HG03442 (cell line): ENCODE data around the gene POR.

Experiments
- ATAC-seq: cut with Tn5 transposase; IDR thresholded peaks from one replicate; pipeline ENCODE4 v1.9.1; 2021; ENCODE audit warnings: mild to moderate bottlenecking, moderate library complexity; ENCODE audit not compliant: unreplicated experiment

Gene POR

DNA sequence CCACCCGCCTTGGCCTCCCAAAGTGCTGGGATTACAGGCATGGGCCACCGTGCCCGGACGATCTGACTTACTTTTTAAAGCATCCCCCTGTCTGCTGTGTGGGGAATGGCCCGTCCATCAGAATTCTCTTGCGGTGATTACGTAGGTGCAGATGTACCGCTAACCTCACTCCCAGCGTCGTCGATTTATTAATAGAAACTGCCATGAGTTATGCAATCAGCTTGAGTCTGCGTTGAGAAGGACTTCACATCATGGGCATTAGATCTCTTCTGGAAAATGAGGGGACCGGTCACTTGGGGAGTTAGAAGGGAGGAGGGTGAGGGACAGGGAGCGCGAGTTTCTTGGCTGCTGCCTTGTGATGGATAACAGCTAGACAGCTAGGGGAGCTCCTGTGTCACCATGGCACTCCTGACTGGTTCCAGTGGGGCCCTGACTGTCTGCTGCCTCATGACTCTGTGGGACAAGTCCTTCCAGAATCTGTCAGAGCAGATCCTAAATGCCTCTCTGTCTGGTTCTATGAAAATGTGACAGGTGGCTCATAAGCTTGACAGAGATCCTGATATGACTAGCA lies 35.2 kb downstream of the POR start:
- ATAC-seq = no peak

DNA sequence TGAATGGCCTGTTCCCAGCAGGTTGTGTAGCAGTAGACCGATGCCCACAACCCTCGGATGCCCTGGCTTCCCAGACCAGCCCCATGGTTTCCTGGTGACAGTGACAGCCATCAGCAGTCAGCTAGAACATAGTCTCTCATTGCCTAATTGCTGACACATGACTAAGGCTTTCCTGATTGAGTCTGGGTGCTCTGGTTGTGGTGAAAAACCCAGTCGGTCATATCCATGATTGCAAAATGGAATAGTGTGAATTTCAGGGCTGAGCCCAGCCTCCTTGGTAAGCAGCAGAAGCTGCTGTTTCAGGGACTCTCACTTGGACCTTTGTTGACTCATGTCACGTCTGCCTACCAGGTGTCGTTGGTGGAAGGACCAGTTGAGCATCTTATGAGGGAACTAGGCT lies 36.6 kb downstream of the POR start:
- ATAC-seq = no peak

DNA sequence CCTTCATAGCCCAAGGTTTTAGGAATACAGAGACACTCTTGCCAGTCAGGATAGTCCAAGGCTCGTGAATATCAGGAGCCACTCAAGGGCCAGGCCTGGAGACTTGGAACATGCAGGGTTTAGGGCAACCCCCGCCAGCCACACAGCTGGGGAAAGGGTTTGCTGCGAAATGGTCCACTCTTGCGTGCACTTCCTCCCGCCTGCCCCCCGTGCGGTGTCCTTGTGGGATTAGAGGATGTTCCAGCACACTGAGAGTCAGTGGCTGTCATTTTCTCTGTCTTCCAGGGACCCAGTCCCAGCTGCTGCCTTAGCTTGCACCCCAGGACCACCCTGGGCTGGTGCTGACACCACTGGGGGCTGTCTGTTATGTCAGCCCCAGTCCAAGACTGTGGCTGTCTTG lies 38.5 kb downstream of the POR start:
- no peak for ATAC-seq

DNA sequence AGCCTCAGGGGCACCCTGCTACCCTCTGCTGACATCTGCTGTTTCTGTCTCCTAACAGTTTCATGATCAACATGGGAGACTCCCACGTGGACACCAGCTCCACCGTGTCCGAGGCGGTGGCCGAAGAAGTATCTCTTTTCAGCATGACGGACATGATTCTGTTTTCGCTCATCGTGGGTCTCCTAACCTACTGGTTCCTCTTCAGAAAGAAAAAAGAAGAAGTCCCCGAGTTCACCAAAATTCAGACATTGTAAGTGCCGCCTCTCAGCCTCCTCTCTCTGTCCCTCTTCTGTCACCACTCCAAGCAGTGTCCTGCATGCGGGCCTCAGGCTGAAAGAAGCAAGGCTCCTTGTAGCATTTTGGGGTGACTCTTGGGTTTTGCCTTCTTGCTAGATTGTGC lies 39.0 kb downstream of the POR start:
- no peak for ATAC-seq

DNA sequence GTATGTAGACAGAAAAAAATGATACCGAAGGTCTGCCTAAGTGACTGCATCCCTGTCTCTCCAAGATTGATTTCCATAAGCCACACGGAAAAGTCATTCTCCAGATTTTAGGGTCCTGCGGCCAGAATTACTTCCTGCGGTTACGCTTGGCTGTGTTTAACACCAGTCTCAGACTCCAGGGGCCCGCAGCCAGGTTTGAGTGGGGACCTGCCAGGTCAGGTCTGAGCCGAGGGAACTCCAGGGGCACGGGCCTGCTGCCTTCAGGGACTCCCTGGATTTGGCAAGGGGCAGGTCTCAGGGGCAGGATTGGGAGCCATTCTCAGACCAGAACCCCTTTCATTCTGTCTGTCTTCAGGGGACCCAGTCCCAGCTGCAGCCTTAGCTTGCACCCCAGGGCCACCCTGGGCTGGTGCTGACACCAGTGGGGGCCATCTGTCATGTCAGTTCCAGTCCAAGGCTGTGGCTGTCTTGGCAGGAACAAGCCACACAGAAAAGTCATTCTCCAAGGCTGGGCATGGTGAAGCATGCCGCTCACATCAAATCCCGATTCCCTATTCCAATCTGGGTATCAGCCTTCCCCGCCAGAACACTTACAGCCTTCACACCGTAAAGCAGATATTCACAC lies 40.5 kb downstream of the POR start:
- ATAC-seq = no peak

DNA sequence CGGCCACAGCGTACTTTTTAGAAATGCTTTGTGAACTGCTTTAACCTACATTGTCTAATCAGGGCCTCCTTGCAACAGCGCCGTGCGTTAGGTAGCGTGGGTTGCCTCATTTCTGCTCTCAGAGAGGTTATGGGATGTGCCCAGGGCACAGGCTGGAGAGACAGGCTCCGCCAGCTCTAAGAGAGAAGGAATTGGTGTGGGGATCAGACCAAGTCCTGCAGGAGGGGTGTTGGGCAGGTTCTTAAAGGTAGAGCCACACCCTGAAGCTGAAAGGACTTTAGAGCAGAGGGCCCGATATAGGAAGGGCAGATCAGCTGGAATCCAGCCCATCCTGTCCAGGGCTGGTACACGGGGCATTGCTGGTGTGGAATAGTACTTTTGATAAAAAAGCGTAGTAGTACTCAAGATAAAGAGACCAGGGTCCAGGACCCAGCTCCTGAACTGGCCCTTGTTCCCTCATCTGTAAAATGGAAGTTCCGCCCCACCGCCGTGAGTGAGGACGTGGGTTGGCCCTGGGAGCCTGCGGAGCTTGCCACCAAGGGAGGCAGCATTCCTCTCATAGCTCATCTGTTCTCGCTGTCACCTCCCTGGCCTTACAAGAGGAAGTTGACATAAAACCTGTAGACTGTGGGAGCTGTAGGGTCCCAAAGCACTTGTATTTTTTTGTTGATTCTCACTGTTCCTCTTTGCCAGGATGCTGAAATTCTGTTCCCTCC lies 42.2 kb downstream of the POR start:
- no peak for ATAC-seq

DNA sequence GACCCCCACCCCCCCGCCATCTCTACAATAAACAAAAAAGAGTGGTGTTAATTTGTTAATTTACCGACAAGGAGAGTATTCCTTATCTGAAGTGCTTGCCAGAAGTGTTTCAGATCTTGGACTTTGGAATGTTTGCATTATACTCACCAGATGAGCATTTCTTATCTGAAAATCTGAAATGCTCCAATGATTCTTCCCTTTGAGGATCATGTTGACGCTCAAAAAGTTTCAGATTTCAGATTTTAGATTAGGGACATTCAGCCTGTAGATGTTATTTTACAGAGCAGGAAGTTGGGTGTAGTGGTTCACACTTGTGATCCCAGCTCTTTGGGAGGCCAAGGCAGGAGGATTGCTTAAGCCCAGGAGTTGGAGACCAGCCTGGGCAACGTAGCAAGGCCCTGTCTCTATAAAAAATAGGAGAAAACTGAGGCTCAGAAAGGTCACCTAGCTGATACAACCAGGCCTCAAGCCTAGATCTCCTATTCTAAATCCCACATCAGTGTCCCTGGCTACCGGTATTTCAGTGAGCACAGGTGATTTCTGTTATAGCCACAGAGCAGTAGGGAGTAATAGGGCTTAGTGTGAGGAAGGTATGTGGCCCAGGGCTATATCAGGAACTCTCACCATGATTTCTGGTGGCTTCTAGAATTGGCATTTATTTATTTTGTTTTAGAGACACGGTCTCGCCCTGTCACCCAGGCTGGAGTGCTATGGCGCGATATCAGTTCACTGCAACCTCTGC lies 44.0 kb downstream of the POR start:
- no peak for ATAC-seq

DNA sequence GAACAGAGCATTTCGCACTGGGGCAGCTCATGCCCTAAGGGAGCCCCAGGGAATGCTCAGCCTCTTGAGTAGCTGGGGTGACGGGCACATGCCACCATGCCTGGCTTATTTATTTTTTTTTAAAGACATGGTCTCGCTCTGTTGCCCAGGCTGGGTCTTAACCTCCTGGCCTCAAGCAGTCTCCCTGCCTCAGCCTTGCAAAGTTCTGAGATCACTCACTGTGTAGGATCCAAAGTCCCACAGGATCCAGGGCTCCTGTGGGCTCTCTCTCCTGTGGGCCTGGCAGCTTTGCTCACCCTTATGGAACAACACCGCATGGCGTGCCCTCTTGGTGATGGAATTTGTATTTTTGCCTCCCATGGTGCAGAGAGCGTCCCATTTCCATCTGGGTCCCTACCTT lies 45.4 kb downstream of the POR start:
- no peak for ATAC-seq

DNA sequence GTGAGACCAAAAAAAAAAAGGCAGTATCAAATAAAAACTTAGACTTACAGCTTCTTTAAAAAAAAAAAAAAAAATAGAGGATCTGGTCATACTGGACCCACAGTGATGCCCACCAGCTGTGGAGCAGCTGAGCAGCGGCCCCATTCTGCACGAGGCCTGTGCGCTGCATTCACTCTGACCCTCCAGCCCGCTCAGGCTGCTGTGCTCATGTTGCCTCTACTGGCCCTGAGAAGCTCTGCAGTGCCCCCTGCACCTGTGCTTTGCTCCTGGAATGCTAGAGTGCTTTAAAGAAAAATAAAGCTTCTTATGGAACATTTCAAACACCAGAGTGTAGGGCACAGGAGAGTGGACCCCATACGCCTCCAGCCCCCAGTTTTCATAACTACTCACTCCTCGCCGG lies 46.3 kb downstream of the POR start:
- ATAC-seq = no peak

DNA sequence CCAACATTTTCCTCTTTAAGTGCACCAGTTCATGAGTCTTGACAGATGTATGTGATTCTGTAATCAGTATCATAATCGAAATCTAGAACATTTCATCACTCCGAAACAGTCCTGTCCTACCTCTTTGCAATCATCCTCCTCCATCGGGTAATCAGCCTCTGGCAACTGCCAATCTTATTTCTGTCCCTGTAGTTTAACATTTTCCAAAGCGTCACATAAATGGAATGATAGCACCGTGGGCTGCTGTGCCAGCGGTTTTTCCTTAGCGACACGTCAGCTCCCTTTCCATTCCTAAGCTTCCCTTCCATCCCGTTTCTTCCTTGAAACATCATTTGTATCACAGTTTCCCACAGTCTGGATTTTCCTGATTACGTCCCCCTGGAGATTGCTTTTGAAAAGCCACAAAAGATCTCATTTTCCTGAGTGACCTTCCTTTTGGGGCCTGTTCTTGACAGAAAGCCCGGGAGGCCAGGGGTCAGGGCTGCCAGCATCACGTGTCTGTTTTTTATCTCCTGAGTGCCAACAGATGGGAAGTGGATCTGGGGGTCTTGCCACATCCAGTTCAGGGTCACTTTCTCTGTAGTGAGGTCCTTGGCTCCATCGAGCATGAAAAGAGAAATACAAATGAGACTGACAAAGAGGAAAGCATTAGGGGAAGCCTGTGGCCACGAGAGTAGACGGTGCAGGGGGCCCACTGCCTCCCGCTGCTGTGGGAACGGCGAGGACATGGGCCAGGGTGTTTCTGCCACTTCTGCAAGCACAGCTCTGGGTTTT lies 47.8 kb downstream of the POR start:
- ATAC-seq = no peak

DNA sequence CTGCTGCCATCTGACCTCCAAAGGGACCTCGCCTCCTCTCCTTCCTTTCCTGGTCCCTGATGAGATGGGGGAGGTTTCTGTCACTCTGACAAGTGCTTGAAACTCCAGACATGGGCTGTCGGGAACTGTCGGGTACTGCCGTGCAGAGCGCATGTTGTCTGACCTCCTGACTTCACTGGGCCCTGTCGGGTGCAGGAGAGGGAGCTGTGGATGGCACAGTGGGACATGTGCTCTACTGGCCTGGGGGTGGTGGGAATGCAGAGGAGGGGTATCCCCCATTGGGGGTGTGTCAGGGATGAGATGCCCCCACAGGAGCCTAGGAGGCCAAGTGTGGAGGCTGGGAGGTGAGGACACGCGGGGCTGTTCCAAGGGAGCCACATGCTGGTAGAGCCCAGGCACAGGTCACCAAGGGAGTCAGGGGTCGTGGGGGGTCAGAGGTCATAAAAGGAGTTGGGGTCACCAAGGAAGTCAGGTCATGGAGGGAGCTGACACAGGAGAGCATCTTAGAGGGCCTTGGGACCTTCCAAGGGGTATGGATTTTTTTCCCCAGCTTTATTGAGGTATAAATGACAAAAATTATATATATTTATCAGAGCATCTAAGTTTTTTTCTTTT lies 48.5 kb downstream of the POR start:
- no peak for ATAC-seq

DNA sequence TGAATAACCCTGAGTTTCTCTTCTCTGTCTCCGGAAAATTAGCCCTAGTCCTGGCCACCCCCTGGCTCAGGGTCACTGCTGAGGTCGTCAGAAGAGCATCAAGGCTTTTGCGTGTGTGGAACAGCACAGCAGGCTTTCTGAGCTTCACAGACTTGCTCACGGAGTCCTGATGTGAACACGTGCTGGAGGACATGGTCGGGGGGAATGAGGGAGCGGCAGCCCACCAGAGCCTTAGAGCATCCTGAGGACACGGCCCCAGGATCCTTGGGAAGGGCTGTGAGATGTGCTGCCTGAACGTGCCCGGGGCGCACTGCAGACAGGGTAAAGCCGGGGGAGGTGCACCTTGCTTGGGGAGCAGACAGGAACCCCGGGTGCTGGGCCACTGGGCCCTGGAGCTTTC lies 50.7 kb downstream of the POR start:
- ATAC-seq = no peak

DNA sequence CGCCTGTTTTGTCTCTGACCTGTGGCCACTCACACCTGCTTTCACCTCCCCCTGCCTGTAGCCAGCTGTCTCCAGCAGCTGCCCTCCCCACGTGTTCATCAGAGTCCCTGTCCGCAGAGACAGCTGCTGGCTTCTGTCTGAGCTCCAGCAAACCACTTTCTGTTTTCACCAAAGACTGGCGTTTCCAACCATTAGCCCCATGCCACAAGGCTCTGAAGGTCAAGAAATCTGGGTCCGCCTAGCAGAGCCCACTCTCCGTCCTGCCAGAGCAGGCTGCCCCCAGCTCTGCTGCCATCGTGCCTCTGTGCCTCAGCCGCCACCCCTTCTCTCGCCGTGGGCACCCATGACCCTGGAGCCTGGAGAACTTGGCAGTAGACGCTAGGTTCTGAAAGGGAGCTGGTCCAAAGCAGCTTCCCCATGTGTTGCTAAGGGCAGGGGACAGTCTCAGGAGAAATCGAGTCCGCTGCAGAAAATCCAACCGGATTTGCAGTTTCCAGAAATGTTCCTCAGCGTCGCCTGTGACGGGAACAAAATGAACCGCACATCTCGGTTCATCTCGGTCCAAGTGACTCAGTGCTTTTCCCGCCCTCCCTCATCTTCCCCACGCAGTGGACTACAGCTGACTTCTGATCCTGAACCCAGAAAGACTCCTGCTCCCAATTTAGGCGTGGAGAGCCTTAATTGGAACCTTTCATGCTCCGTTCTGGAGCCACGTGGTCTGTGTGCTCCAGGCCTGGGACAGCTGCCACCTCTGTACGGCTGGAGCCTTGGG lies 51.4 kb downstream of the POR start:
- ATAC-seq = no peak

DNA sequence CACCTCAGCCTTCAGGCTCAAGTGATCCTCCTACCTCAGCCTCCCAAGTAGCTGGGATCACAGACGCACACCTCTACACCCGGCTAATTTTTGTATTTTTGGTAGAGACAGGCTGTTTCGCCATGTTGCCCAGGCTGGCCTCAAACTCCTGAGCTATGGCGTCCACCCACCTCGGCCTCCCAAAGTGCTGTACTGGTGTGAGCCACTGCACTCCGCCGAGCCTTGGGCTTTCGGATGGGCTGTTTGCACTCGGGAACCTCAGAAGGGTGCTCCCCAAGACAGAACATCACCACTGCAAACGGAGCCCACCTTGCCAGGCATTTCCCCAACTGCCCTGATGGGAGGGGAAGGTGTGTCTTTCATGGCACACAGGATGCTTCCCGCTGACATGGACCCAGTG lies 52.1 kb downstream of the POR start:
- no peak for ATAC-seq

DNA sequence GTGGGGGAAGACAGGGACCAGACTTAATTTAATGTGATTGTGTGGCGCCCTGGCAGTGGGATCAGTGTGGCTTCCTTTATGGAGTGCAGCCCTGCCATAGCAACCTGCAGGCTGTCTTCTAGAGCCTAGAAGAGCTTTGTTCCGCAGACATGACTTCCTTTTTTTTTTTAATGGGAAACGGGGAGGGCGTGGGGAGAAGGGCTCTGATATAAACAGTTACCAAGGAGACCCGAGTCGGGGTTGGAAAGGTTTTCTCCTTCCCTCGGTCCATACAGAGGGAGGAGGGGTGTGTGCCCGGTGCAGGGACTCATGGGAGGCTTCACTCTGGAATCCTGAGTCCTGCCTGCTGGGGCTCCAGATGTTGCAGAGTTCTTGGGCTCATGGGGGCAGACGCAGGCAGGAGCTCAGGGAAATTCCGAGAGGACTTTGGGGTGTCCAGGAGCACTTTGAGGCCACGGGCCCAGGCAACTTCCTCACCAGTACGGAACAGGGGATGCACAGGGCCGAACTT lies 52.6 kb downstream of the POR start:
- no peak for ATAC-seq

DNA sequence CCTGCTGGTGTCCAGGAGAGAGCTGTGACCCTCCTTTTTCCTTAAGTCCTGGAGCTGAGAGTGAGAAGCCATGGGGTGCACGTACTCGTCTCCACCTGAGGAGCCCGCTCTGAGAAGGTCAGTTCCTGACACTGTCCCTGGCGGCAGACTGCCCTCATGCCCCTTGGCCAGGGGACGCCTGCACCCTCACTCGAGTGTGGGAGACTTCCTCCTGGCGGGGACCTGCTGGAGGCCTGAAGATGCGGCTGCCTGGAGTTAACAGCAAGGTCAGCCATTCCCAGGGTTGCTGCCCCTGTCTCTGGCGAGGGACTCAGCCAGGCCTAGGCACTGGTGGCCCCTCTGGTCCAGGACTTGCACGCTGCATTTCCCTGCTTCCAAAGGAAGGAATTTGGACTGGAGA lies 53.1 kb downstream of the POR start:
- ATAC-seq = no peak

DNA sequence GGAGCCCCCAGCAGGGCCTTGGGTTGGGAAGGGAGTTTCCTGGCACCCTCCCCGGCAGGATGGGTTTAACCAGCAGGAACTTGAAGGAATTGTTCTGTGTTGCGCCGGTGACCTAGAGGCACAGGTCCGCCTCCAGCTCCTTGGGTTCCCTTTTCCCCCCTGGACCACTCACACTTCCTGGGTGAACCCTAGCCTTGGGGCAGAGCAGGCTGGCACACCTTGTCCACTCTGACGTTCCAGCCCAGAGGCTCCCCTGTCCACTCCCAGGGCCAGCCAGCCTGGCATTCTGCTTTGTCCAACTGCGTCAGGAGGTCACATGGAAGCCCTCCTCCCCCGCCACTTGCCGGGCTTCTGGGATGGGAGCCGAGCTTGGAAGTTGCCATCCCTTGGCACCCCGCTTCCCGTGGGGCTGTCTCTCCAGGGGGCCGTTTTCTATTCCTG lies 53.6 kb downstream of the POR start:
- ATAC-seq = no peak

DNA sequence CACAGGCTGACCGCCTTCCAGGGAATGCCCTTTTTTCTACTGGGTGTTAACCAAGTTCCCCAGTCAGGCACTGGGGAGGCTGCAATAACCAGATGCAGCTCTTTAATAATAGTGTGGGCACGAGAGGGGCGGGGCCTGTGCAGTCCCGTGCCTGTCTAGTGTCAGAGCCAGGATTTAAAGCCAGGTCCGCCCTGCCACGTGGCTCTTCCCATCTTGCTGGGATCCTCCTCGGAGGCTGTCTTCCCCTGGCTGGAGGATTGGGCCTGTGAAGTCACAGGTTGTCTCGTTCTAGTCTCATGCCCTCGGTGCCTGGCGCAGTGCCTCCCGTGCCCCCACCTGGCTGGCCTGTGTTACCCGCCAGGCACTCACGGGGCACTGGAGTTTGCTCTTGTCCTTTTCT lies 54.2 kb downstream of the POR start:
- ATAC-seq = no peak

DNA sequence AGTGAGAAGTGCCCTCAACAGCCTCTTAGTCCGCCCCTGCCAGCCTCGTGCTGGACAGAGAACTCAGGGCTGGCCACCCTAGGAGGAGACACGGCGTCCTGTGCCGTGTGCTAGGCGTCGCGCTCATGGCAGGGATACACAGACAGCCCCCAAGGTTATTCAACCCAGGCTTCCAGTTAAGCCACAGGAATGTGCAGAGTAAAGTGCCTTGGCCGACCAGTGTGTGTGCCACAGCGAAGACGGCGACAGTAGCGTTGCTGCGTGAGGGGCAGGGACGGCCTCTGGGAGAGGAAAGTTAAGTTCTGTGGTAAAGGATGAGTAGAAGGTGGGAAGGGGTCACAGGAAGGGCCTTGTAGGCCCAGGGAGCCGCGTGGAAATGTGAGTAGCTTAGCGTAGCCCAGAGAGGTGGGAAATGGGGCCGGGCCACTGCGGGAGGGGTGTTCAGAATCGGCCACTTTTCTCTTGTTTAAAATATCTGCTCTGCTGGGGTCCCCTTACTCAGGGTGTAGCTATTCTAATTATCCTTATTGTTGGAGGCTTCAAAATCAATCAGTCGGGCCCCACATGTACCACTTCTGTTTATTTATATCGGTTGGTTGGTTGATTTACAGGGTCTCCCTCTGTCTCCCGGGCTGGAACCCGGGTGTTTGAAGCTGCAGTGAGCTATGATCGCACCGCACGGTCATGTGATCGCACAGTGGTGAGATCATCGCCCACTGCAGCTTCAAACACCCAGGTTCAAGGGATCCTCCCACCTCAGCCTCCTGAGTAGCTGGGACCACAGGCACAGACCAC lies 54.9 kb downstream of the POR start:
- no peak for ATAC-seq
